HepG2 (cell line): ENCODE data around the gene CCNYL1. TPM values are rescaled to one million over a fixed set of nuclear protein-coding genes. Genes with fewer than 3 reads are reported as not detected.
A peak's percentile ranks its signal among the peaks of the same experiment; 100 is the strongest.

Experiments
- FOSL2 ChIP-seq: sonication (generic); formaldehyde crosslinking; IDR thresholded peaks from 2 replicates; pipeline ENCODE4 v1.4.0; 2020; ENCODE audit warnings: missing genetic modification reagents
- FOXA3 ChIP-seq: IDR thresholded peaks from 2 replicates; pipeline ENCODE4 v1.6.1; 2016; ENCODE audit warnings: missing genetic modification reagents, missing compliant biosample characterization
- HDAC6 ChIP-seq: fragments of 200-600 bp; sonication (generic); IDR thresholded peaks from 2 replicates; pipeline ENCODE4 v1.7.0; 2017; ENCODE audit warnings: mild to moderate bottlenecking, antibody characterized with exemption, low read length, low read depth
- JUN ChIP-seq: sonication (generic); formaldehyde crosslinking; IDR thresholded peaks from 2 replicates; pipeline ENCODE4 v1.4.0; 2020; ENCODE audit warnings: mild to moderate bottlenecking, missing genetic modification reagents
- KAT8 ChIP-seq: IDR thresholded peaks from 2 replicates; pipeline ENCODE4 v1.6.1; 2016; ENCODE audit warnings: missing genetic modification reagents, missing compliant biosample characterization
- MAFF ChIP-seq: IDR thresholded peaks from 2 replicates; pipeline ENCODE4 v1.6.1; 2011; ENCODE audit warnings: low read depth, low read length, improper control_type of control experiment
- NFKB2 ChIP-seq: sonication (generic); formaldehyde crosslinking; IDR thresholded peaks from 2 replicates; pipeline ENCODE4 v1.4.0; 2020; ENCODE audit warnings: missing genetic modification reagents, borderline replicate concordance
- NR2F1 ChIP-seq, 2 experiments: fragments of 450-650 bp in 1 of 2; formaldehyde crosslinking in 1 of 2; IDR thresholded peaks; 2 replicates each; pipeline versions ENCODE4 v1.5.0 to v1.6.1; 2016 to 2020; ENCODE audit warnings: mild to moderate bottlenecking in 1 of 2, missing compliant biosample characterization in 1 of 2, missing genetic modification reagents in 1 of 2, moderate library complexity in 1 of 2
- SAP130 ChIP-seq: IDR thresholded peaks from 2 replicates; pipeline ENCODE4 v1.6.1; 2016; ENCODE audit warnings: low read depth
- SMARCE1 ChIP-seq: fragments of 450-650 bp; IDR thresholded peaks from 2 replicates; pipeline ENCODE4 v1.6.1; 2017; ENCODE audit warnings: borderline replicate concordance
- SOX13 ChIP-seq, 3 experiments: fragments of 450-650 bp in 1 of 3; sonication (generic) in 1 of 3; formaldehyde crosslinking in 1 of 3; IDR thresholded peaks in 2 of 3; conservative IDR thresholded peaks in 1 of 3; 2 replicates each; pipeline versions ENCODE4 v1.5.0 to v1.6.1; 2016 to 2020; ENCODE audit warnings: antibody characterized with exemption in 1 of 3, mild to moderate bottlenecking in 1 of 3, missing compliant biosample characterization in 1 of 3, missing genetic modification reagents in 1 of 3, moderate library complexity in 1 of 3
- TARDBP ChIP-seq: sonication (generic); formaldehyde crosslinking; IDR thresholded peaks from 2 replicates; pipeline ENCODE4 v1.8.0; 2022; ENCODE audit warnings: mild to moderate bottlenecking, missing genetic modification reagents
- TBX3 ChIP-seq: fragments of 450-650 bp; IDR thresholded peaks from 2 replicates; pipeline ENCODE4 v1.6.1; 2017; ENCODE audit warnings: antibody characterized with exemption, mild to moderate bottlenecking, inconsistent platforms, borderline replicate concordance
- XBP1 ChIP-seq: sonication (generic); formaldehyde crosslinking; IDR thresholded peaks from 2 replicates; pipeline ENCODE4 v1.5.0; 2020; ENCODE audit warnings: missing genetic modification reagents
- ZNF354B ChIP-seq: sonication (generic); formaldehyde crosslinking; IDR thresholded peaks from 2 replicates; pipeline ENCODE4 v1.8.0; 2022; ENCODE audit warnings: mild to moderate bottlenecking, missing genetic modification reagents
- ZSCAN25 ChIP-seq: sonication (generic); formaldehyde crosslinking; IDR thresholded peaks from 2 replicates; pipeline ENCODE4 v1.8.0; 2022; ENCODE audit warnings: mild to moderate bottlenecking, missing genetic modification reagents
- polyA plus RNA-seq, 8 experiments: library from polyadenylated mRNA; depleted of rRNA in 3 of 8; stranded (reverse) in 7 of 8; unstranded in 1 of 8; fragments of >200 nt; fragmentation: Illumina TruSeq in 4 of 8; extraction: Trizol in 4 of 8; gene quantifications; 2 replicates each; pipeline versions ENCODE4 v1.2.1 to v1.2.3, GENCODE V29; 2011 to 2016; ENCODE audit warnings: low read depth in 4 of 8, missing spikeins in 1 of 8, mixed read lengths in 1 of 8; ENCODE audit not compliant: insufficient read depth in 1 of 8
- total RNA-seq, 5 experiments: library from RNA; depleted of rRNA; stranded (reverse); fragments of >200 nt; fragmentation: Illumina TruSeq; extraction: Trizol; gene quantifications; 2 replicates each; pipeline ENCODE4 v1.2.3, GENCODE V29; 2016; ENCODE audit warnings: low read depth in 1 of 5
- TF ChIP-seq, protein P1 (sequence below): sonication (generic); formaldehyde crosslinking; IDR thresholded peaks from 2 replicates; pipeline ENCODE4 v1.5.1; 2020; ENCODE audit warnings: mild to moderate bottlenecking, missing genetic modification reagents, moderate library complexity
- TF ChIP-seq, protein P2 (sequence below): sonication (generic); formaldehyde crosslinking; IDR thresholded peaks from 2 replicates; pipeline ENCODE4 v1.5.0; 2020; ENCODE audit warnings: missing genetic modification reagents, mild to moderate bottlenecking, borderline replicate concordance

Gene CCNYL1
- total and polyA plus RNA-seq, 2 of the 13 experiments (the other 11 are each of a cell fraction or from before 2014, with no cell fraction given) = 12.5 to 16.2 TPM

DNA sequence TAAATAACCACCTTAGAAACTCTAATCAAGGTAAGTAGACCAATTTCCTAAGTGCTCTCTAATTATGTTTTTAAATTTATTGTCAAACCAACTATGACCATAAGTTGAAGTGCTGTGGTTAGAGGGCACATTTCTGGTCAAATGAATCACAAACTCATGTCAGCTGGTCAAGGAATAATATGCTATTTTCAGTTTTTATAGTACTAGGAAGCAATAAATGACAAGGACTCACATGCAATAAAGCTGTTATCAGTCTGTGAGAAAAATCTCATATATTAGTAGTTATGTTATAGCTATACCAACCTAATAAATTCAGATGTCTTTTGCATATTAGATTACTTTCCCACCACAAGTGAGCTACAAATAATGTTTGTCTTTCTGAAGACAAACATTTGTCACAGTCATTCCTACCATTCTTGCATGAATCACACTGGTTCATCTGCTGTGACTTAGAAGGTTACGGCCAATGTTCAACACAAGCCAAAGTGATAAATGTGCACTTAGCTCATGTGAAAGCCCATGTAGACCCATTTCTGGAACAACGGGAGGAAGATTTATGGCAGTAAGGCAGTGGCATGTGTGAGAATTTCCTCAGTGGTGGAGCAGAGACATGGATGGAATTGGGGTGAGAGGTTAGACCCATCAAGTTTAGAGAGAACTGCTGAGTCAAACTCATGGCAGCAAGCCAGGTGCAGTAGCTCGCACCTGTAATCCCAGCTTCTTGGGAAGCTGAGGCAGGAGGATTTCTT, 27.4 kb upstream of the CCNYL1 start (continued):
- TF ChIP-seq, protein P1, sequence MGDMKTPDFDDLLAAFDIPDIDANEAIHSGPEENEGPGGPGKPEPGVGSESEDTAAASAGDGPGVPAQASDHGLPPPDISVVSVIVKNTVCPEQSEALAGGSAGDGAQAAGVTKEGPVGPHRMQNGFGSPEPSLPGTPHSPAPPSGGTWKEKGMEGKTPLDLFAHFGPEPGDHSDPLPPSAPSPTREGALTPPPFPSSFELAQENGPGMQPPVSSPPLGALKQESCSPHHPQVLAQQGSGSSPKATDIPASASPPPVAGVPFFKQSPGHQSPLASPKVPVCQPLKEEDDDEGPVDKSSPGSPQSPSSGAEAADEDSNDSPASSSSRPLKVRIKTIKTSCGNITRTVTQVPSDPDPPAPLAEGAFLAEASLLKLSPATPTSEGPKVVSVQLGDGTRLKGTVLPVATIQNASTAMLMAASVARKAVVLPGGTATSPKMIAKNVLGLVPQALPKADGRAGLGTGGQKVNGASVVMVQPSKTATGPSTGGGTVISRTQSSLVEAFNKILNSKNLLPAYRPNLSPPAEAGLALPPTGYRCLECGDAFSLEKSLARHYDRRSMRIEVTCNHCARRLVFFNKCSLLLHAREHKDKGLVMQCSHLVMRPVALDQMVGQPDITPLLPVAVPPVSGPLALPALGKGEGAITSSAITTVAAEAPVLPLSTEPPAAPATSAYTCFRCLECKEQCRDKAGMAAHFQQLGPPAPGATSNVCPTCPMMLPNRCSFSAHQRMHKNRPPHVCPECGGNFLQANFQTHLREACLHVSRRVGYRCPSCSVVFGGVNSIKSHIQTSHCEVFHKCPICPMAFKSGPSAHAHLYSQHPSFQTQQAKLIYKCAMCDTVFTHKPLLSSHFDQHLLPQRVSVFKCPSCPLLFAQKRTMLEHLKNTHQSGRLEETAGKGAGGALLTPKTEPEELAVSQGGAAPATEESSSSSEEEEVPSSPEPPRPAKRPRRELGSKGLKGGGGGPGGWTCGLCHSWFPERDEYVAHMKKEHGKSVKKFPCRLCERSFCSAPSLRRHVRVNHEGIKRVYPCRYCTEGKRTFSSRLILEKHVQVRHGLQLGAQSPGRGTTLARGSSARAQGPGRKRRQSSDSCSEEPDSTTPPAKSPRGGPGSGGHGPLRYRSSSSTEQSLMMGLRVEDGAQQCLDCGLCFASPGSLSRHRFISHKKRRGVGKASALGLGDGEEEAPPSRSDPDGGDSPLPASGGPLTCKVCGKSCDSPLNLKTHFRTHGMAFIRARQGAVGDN (CRISPR knock-in tag) = no peak
- 0 out of 2 replicates have a peak, but pooled peaks have one; percentile 45 for TF ChIP-seq KAT8 (CRISPR knock-in tag)
- peak; percentile 93 for TF ChIP-seq FOSL2 (CRISPR knock-in tag)
- 0 out of 2 replicates have a peak, but pooled peaks have one; percentile 17 for TF ChIP-seq ZSCAN25 (CRISPR knock-in tag)
- peak in 1 of 2 experiments; percentile 62; a peak in 2 of 4 replicates for TF ChIP-seq NR2F1 (CRISPR knock-in tag; IDR thresholded peaks at IDR 0.05)
- TF ChIP-seq SMARCE1 = peak; percentile 84
- peak; percentile 45; the same call in 1 of the 2 replicates for TF ChIP-seq JUN
- 0 out of 2 replicates have a peak, but pooled peaks have one; percentile 65 for TF ChIP-seq ZNF354B
- peak; percentile 50; the same call in 1 of the 2 replicates for TF ChIP-seq TARDBP (CRISPR knock-in tag)
- TF ChIP-seq SAP130 (CRISPR knock-in tag) = peak; percentile 58
- no peak for TF ChIP-seq NFKB2 (CRISPR knock-in tag)
- peak; percentile 46; the same call in 1 of the 2 replicates for TF ChIP-seq MAFF
- no peak for TF ChIP-seq SOX13 (IDR thresholded peaks at IDR 0.05)
- TF ChIP-seq SOX13 (CRISPR knock-in tag; conservative IDR thresholded peaks at IDR 0.05 in 1 of 2, IDR thresholded peaks at IDR 0.05 in 1 of 2) = peak in 1 of 2 experiments; percentile 34; a peak in 1 of 4 replicates
- no peak for TF ChIP-seq XBP1 (CRISPR knock-in tag)
- TF ChIP-seq, protein P2, sequence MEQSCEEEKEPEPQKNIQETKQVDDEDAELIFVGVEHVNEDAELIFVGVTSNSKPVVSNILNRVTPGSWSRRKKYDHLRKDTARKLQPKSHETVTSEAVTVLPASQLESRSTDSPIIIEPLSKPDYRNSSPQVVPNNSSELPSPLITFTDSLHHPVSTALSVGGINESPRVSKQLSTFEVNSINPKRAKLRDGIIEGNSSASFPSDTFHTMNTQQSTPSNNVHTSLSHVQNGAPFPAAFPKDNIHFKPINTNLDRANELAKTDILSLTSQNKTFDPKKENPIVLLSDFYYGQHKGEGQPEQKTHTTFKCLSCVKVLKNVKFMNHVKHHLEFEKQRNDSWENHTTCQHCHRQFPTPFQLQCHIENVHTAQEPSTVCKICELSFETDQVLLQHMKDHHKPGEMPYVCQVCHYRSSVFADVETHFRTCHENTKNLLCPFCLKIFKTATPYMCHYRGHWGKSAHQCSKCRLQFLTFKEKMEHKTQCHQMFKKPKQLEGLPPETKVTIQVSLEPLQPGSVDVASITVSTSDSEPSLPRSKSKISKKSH = no peak
- TF ChIP-seq HDAC6 = no peak
- peak; percentile 28; the same call in 1 of the 2 replicates for TF ChIP-seq FOXA3 (CRISPR knock-in tag)
- peak; percentile 91 for TF ChIP-seq TBX3
